Measurements from ENCODE around the gene RAG1. TPM values are rescaled to one million over a fixed set of nuclear protein-coding genes. Genes with fewer than 3 reads are reported as not detected.

The RAG1 gene
- total and polyA plus RNA-seq, 9 of the 15 experiments (the other 6 are each of a cell fraction or from before 2014, with no cell fraction given) = 0.49 to 2.5 (median 1.7) TPM

GRCh38 chr11:36601155-36601554 is 33.3 kb downstream of the RAG1 start (continued):
- TF ChIP-seq PBX2 (CRISPR knock-in tag; IDR thresholded peaks at IDR 0.05; ENCODE audit: low read depth) (no peak), PBX2 (tag; conservative IDR thresholded peaks at IDR 0.05; ENCODE audit: low read depth) (peak; percentile 86), ZNF77 (CRISPR knock-in tag; IDR thresholded peaks at IDR 0.05) (no peak), NFE2L1 (tag; IDR thresholded peaks at IDR 0.05; ENCODE audit: borderline replicate concordance, low read depth) (peak; percentile 12; the same call in 1 of the 2 replicates), ZNF766 (CRISPR knock-in tag; conservative IDR thresholded peaks at IDR 0.05) (peak; percentile 52; the same call in 1 of the 2 replicates), MEIS2 (IDR thresholded peaks at IDR 0.05; ENCODE audit: partially characterized antibody) (peak; percentile 74), ZNF79 (CRISPR knock-in tag; IDR thresholded peaks at IDR 0.05; ENCODE audit: low read depth) (0 out of 2 replicates have a peak, but pooled peaks have one; percentile 49)

GRCh38 chr11:36602135-36602534 is 34.3 kb downstream of the RAG1 start:
- intact Hi-C loops (cut with micrococcal nuclease) = no loop called here
- TF ChIP-seq GATAD2B (IDR thresholded peaks at IDR 0.05; ENCODE audit: borderline replicate concordance) = no peak
- TF ChIP-seq XRCC5 (IDR thresholded peaks at IDR 0.05; ENCODE audit: low read depth, low read length) = no peak
- TF ChIP-seq ZNF449 (CRISPR knock-in tag; IDR thresholded peaks at IDR 0.05) = no peak
- no peak for TF ChIP-seq ELF4 (CRISPR knock-in tag; IDR thresholded peaks at IDR 0.05)
- no peak for TF ChIP-seq ZNF696 (CRISPR knock-in tag; conservative IDR thresholded peaks at IDR 0.05)
- TF ChIP-seq FUS (optimal IDR thresholded peaks at IDR 0.05; ENCODE audit: low read depth, low read length) = no peak
- TF ChIP-seq, protein P1, sequence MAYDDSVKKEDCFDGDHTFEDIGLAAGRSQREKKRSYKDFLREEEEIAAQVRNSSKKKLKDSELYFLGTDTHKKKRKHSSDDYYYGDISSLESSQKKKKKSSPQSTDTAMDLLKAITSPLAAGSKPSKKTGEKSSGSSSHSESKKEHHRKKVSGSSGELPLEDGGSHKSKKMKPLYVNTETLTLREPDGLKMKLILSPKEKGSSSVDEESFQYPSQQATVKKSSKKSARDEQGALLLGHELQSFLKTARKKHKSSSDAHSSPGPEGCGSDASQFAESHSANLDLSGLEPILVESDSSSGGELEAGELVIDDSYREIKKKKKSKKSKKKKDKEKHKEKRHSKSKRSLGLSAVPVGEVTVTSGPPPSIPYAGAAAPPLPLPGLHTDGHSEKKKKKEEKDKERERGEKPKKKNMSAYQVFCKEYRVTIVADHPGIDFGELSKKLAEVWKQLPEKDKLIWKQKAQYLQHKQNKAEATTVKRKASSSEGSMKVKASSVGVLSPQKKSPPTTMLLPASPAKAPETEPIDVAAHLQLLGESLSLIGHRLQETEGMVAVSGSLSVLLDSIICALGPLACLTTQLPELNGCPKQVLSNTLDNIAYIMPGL (CRISPR knock-in tag; IDR thresholded peaks at IDR 0.05) = no peak
- no peak for TF ChIP-seq ZSCAN29 (IDR thresholded peaks at IDR 0.05)
- TF ChIP-seq NR4A1 (CRISPR knock-in tag; IDR thresholded peaks at IDR 0.05) = no peak
- TF ChIP-seq NR4A1 (tag; IDR thresholded peaks at IDR 0.05) = no peak
- no peak for TF ChIP-seq DACH1 (IDR thresholded peaks at IDR 0.05; ENCODE audit: partially characterized antibody)
- TF ChIP-seq HDAC6 (IDR thresholded peaks at IDR 0.05; ENCODE audit: low read depth, low read length) = no peak

More at GRCh38 chr11:36602135-36602534, 34.3 kb downstream of the RAG1 start:
- H3K4me3 ChIP-seq = no peak overlapping the region
- FAIRE-seq (no peak), ATAC-seq (no peak), DNase-seq (ENCODE audit: extremely low read depth in 1 of 4, low spot score in 3 of 4) (no peak)
- no peaks in the 10 kb centered on the region for H4K20me1 ChIP-seq (replicated peaks; ENCODE audit: control insufficient read depth, insufficient read depth, low read length)
- H3K36me3 ChIP-seq (ENCODE audit: control insufficient read depth, insufficient read depth, low read length) = no peaks in the 10 kb centered on the region
- ChIA-PET CTCF (ENCODE audit: low intra/inter-chr PET ratio) (no interaction called here), POLR2A (interaction anchor here (0.6 kb wide), 1 partner anchor 80 kb away, joined by 3 read pairs; no protein-coding TSS in a partner anchor)
- H3K79me2 ChIP-seq (ENCODE audit: control insufficient read depth, insufficient read depth, low read length) = no peaks in the 10 kb centered on the region
- H3K9me3 ChIP-seq (replicated peaks; ENCODE audit: control insufficient read depth, insufficient read depth, low read depth, low read length) = no peaks in the 10 kb centered on the region
- no peaks in the 10 kb centered on the region for H3K27me3 ChIP-seq (ENCODE audit: control insufficient read depth in 2 of 2, insufficient read depth in 2 of 2, low read length in 2 of 2)
- no peak overlapping the region for H3K27ac ChIP-seq (ENCODE audit: extremely low read depth, low read depth, low read length)
- no peaks in the 10 kb centered on the region for H3K9me1 ChIP-seq (ENCODE audit: control insufficient read depth, insufficient read depth, low read length)
- H2AFZ ChIP-seq (ENCODE audit: low read depth, low read length) = no peak overlapping the region
- H3K4me1 ChIP-seq (replicated peaks in 1 of 2; ENCODE audit: control insufficient read depth in 2 of 2, insufficient read depth in 2 of 2, low read length in 2 of 2) = no peaks in the 10 kb centered on the region
- H3K9ac ChIP-seq (ENCODE audit: insufficient read depth in 1 of 2, low read depth in 2 of 2, low read length in 2 of 2) = no peak overlapping the region
- in situ Hi-C loops (cut with MboI) = no loop called here
- no TSS peak for BruUV-seq (replicated peaks)
- no peak overlapping the region for H3K4me2 ChIP-seq (ENCODE audit: insufficient read depth, low read length)

All from K562 (cell line).